ENCODE measurements around the gene CCDC60.

Gene CCDC60

DNA sequence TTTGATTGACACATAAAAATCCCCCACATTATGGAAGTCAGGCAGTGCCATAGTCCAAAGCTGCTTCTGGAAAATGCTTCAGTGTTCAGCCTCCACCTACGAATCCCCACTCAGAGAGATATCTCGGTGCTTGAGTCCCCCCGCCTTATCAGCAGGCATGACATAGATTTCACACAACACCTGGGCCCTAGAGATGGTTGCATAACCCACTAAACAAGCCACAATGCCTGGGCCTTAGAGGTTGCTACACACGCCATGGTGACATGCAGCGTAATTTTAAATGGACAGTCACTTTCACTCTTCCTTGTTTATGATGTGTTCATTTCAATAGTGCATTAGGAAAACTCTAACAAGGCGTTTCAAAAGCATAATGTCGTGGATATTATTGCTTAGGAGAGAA, 38.0 kb downstream of the CCDC60 start:
- Histone ChIP-seq H3K4me3 (ENCODE audit: low read depth, low read length) (no peak overlapping the region), H3K27ac (no peak overlapping the region), H3K9me3 (ENCODE audit: severe bottlenecking) (no peaks in the 10 kb centered on the region), H3K36me3 (no peaks in the 10 kb centered on the region), H3K27me3 (ENCODE audit: insufficient read depth, low read depth, severe bottlenecking) (no peaks in the 10 kb centered on the region)
- DNase-seq = no peak
- TF ChIP-seq, protein P1, sequence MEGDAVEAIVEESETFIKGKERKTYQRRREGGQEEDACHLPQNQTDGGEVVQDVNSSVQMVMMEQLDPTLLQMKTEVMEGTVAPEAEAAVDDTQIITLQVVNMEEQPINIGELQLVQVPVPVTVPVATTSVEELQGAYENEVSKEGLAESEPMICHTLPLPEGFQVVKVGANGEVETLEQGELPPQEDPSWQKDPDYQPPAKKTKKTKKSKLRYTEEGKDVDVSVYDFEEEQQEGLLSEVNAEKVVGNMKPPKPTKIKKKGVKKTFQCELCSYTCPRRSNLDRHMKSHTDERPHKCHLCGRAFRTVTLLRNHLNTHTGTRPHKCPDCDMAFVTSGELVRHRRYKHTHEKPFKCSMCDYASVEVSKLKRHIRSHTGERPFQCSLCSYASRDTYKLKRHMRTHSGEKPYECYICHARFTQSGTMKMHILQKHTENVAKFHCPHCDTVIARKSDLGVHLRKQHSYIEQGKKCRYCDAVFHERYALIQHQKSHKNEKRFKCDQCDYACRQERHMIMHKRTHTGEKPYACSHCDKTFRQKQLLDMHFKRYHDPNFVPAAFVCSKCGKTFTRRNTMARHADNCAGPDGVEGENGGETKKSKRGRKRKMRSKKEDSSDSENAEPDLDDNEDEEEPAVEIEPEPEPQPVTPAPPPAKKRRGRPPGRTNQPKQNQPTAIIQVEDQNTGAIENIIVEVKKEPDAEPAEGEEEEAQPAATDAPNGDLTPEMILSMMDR (IDR thresholded peaks at IDR 0.05; ENCODE audit: low read depth, low read length) = no peak

DNA sequence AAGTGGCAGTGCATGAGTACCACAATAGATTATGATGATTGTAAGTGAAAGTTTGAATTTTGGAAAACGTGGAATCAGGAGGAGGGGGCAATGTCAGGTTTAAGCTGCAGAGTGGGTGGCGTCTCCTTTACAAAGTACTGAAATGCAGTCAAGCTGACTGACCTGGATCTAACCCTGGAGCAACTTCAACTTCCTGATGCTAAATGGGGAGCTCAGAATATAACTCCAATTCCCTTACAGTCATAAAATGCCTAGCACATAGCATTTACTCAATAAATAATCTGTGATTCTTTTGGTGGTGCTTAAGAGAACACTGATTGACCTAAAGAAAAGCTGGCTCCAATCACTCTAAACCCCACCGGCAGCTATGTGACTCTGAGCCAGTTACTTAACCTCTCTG, 38.5 kb downstream of the CCDC60 start:
- Histone ChIP-seq H3K9me3 (ENCODE audit: severe bottlenecking) (no peaks in the 10 kb centered on the region), H3K27me3 (ENCODE audit: insufficient read depth, low read depth, severe bottlenecking) (no peaks in the 10 kb centered on the region), H3K27ac (no peak overlapping the region), H3K36me3 (no peaks in the 10 kb centered on the region), H3K4me3 (ENCODE audit: low read depth, low read length) (no peak overlapping the region)
- TF ChIP-seq, protein P1 (IDR thresholded peaks at IDR 0.05; ENCODE audit: low read depth, low read length) = no peak
- DNase-seq = no peak

DNA sequence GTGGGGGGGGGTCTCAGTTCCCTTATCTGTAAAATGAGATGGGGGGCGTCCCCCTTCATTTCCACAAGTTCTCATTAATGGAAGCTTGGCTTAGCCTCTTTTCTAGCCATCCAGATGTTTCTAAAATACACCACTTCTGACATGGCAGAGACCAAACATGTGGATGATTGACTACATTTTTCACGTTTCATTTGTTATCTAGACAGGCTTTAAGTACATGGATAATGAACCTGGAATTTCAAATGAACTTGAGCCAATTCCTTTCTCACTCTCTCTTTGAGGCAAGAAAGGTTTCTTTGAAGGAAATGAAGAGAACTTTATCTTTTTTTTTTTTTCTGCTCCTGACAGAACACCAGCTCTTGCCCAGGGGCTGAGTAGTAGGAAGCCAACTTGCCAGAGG, 39.1 kb downstream of the CCDC60 start:
- Histone ChIP-seq H3K27me3 (ENCODE audit: insufficient read depth, low read depth, severe bottlenecking) (no peaks in the 10 kb centered on the region), H3K36me3 (no peaks in the 10 kb centered on the region), H3K9me3 (ENCODE audit: severe bottlenecking) (no peaks in the 10 kb centered on the region), H3K27ac (no peak overlapping the region), H3K4me3 (ENCODE audit: low read depth, low read length) (no peak overlapping the region)
- no peak for DNase-seq
- TF ChIP-seq, protein P1 (IDR thresholded peaks at IDR 0.05; ENCODE audit: low read depth, low read length) = no peak

DNA sequence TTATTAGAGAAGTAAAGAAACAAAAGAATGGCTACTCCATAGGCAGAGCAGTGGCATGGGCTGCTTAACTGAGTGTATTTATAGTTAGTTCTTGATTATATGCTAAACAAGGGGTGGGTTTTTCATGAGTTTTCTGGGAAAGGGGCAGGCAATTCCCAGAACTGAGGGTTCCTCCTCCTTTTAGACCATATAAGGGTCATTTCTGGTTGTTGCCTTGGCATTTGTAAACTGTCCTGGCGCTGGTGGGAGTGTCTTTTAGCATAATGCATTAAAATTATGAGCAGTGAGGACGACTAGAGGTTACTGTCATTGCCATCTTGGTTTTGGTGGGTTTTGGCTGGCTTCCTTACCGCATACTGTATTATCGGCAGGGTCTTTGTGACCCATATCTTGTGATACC, 40.1 kb downstream of the CCDC60 start:
- DNase-seq = no peak
- Histone ChIP-seq H3K4me3 (ENCODE audit: low read depth, low read length) (no peak overlapping the region), H3K9me3 (ENCODE audit: severe bottlenecking) (no peaks in the 10 kb centered on the region), H3K36me3 (no peaks in the 10 kb centered on the region), H3K27me3 (ENCODE audit: insufficient read depth, low read depth, severe bottlenecking) (no peaks in the 10 kb centered on the region), H3K27ac (no peak overlapping the region)
- TF ChIP-seq, protein P1 (IDR thresholded peaks at IDR 0.05; ENCODE audit: low read depth, low read length) = no peak

DNA sequence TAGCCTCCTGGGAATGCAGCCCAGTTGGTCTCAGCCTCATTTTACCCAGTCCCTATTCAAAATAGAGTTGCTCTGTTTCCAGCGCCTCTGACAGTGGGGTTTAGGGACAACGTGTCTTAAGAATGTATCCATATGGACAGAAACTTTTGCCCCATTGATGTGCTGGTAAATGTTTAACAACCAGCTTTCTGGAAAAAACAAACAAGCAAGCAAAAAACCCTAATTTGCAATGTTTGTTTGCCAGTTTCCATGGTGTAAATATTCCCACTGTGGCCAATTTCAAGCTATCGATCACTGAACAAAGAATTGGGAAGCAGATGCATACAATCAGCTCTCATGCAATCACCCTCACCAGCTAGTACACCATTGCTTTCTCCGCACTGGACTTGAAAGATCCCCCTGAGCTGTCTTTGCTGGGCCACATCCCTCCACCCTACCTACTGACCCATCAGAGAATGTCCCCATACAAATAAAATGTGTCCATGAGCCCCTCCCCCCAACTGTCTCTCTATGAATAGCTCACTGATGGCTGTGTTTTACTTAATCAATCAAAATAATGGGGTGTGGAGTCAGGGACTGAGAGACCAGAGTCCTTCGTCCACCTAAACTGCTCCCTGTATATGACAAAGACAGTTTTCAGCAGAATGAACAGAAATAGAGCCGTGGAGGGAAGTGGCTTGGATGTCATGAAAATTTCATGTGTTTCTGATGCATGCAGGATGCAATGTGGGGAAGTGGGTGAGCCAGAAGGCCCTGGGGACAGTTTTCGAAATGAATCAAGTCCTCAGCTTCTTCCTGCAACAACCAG, 40.8 kb downstream of the CCDC60 start:
- H3K9me3 ChIP-seq (ENCODE audit: severe bottlenecking) = no peaks in the 10 kb centered on the region
- no peaks in the 10 kb centered on the region for H3K27me3 ChIP-seq (ENCODE audit: insufficient read depth, low read depth, severe bottlenecking)
- H3K27ac ChIP-seq = no peak overlapping the region
- H3K36me3 ChIP-seq = no peaks in the 10 kb centered on the region
- DNase-seq = no peak
- H3K4me3 ChIP-seq (ENCODE audit: low read depth, low read length) = no peak overlapping the region
- TF ChIP-seq, protein P1 (IDR thresholded peaks at IDR 0.05; ENCODE audit: low read depth, low read length) = no peak

DNA sequence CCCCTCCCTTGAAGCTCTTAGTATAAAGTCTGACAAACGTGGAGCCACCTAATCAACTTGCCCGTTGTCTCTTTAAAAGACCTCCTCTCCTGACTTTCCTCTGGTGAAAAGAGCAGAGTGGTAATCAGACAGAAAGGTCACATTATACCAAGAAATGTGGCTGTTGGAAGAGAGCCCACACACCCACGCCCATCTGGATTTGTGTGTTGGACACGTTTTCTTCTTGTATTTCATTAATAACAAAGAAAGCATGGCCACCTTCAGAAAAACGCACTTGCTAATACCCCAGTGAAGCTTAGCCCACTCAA, 41.3 kb downstream of the CCDC60 start:
- H3K27me3 ChIP-seq (ENCODE audit: insufficient read depth, low read depth, severe bottlenecking) = no peaks in the 10 kb centered on the region
- TF ChIP-seq, protein P1 (IDR thresholded peaks at IDR 0.05; ENCODE audit: low read depth, low read length) = no peak
- H3K27ac ChIP-seq = no peak overlapping the region
- DNase-seq = no peak
- H3K9me3 ChIP-seq (ENCODE audit: severe bottlenecking) = no peaks in the 10 kb centered on the region
- H3K4me3 ChIP-seq (ENCODE audit: low read depth, low read length) = no peak overlapping the region
- no peaks in the 10 kb centered on the region for H3K36me3 ChIP-seq

All from WERI-Rb-1 (cell line).